ENCODE measurements around the gene ABCC10.

GRCh38 chr6:43461936-43462335 is 34.6 kb downstream of the ABCC10 start:
- no peak for TF ChIP-seq CTCF (IDR thresholded peaks at IDR 0.05)
- TF ChIP-seq POLR2A (IDR thresholded peaks at IDR 0.05), result no peak
